Islet of Langerhans (tissue), 1 donor: Measurements from ENCODE around the gene MAP2.

ENCODE experiments used
- FAIRE-seq: peaks from one replicate; lab custom pipeline; 2011; peaks lifted over from hg19 to GRCh38; lab: Jason Lieb, UNC

The MAP2 gene

DNA sequence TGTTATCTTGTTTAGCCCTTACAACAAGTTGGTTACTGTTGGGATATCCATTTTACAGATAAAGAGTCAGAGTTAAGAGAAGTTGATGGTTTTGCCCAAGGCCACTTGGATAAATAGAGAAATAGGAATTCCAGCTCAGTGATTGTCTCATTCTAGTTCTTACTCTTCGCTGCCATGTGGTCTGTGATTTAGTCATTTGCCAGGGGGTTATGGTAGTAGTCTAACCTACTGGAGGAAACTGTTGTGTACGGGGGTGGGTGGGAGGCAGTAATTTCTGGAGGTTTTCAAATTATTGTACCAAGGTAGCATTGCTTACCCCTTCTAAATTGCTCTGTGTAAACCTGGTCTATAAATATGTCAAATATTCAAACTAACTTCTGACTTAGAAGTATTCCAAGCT is 110.4 kb downstream of the MAP2 start:
- no peak for FAIRE-seq

- FAIRE-seq = no peak
Observed at GRCh38 chr2:209536363-209536762, 112.5 kb downstream of the MAP2 start.

DNA sequence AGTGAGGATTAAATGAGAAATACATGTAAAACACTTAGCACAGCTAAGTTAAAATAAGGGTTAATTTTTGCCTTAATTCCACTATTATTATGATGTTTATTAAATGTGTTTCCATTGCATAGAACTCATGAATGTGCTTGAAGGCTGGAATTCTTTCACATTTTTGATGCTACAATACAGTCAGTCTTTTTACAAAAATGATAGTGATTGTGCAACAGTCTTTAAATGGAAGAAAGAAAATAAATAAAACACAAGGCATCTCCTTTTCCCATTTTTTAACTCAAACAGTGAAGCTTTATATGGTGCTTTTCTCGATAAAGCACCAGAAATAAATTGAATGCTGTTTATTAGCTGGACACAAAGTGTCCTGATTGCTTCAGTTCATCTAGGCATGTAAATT is 123.9 kb downstream of the MAP2 start:
- FAIRE-seq = no peak

DNA sequence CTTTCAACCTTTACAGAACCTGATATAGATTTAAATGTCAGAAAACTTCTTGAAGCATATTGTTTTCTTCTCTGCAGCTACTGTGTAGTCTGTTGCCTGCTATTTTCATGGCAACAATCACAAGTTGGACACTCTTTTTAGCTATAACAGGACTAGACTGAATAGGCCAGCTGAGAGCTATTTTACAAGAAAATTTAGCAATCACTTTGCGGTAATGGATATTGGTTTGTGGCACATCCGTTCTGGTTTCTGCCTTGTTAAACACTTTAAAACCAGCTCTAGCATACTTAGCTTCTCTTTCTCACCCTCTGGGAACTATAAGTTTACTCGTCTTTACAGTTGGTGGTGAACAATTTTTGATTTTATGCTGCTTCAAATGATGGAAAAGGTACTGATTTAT is 125.7 kb downstream of the MAP2 start:
- peak; percentile 45 for FAIRE-seq

DNA sequence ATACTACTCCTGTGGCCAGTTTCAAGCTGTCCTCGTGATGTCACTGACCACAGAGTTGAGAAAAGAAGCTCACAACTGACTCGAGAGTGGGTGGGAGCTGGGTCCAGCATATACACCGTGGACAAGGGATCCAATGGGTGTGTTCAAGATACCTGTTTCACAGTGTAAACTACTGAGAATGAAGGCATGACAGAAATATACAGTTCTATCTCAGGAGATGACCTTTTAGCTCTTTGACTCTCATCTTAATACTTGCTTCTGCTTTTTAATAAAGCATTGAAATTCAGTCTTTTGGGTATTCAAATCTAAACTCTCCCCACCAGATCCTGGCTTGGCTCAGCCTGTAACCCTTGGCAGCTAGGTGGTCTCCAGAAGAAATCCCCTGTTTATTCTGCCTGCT is 130.1 kb downstream of the MAP2 start:
- FAIRE-seq = no peak

- peak; percentile 98 for FAIRE-seq
Observed at GRCh38 chr2:209556354-209556961, 132.6 kb downstream of the MAP2 start.

- no peak for FAIRE-seq
Observed at GRCh38 chr2:209560911-209561310, 137.1 kb downstream of the MAP2 start.

DNA sequence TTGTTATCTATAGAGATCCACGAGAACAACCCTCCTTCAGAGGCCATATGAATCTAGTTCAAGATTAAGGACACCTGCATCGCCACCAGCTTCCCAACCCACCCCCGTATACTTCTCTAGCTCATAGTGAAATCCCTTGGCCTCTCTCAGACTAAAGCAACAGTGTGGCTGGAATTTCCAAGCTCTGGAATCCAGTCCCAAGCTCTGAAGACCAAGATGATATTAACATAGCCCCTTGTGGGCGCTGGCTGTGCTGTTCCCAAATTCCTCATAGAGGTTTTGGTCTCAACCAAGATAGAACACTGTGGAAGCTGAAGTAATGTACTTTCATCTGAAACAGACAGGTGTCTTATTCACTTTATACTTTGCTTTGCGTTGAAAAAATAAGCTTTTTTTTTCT is 139.6 kb downstream of the MAP2 start:
- no peak for FAIRE-seq

DNA sequence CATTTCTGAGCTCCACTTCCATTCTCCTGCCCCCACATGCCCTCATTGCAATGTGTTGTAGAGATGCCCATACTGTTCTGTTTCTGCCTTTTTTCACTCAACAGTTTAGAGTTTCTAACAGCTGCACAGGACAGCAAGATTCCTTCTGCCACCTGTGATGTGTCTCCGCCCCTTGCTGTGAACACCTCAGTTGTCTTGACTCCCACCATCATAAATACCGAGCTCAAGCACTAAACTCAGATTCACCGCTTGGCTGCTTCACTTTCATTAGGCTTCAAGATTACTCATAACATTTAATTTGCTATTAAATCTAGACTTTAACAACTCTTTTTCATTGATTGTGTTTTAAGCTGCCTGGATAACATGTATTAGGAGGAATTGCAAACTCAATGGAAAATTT is 141.0 kb downstream of the MAP2 start:
- peak; percentile 76 for FAIRE-seq

DNA sequence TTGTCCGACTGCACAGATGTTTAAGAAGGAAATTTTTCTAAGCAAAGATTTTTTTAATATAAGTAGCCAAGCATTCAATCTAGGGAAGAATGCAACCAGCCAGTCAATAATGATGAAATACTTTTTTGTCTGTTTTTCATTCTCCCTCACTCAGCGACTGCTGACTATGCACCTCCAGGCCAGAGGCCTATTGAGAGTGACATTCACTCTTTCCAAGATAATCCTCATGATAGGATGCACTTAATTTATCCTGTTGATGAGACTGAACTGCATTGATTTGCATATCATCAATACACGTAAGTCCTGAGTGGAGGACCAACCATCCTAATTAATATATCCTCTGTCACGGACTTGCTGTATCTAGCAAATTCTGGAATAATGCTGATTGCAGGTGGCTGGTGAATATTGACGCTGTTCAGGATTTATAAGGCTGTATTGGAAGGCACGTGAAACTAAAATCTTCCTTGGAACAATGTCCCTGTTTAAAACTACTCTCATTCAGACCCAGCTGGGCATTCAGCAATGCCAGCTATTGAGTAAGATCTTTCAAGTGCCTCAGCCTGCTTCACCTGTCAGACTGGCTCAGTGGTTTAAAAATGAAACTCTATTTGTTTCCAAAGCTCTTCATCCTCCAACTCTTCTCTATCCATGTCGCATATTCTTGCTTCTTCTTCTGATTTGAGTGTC is 142.2 kb downstream of the MAP2 start:
- peak; percentile 45 for FAIRE-seq

DNA sequence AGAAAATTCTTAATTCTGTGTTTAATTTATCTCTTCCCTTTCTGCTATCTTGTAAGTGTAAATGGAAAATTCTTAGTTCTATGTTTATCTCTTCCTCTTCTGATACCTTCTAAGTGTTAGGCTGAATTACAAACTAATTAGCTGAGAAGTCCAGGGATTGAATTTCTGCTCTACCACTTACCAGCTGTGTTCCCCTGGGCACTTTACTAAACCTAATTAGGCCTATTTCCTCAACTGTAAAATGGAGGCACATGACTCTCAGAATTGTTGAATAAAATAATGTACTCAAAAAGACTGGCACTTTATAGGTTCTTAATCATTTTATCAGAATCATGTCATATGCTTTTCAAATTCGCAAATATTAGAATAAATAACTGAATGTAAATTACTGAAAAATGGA is 146.3 kb downstream of the MAP2 start:
- peak; percentile 90 for FAIRE-seq

DNA sequence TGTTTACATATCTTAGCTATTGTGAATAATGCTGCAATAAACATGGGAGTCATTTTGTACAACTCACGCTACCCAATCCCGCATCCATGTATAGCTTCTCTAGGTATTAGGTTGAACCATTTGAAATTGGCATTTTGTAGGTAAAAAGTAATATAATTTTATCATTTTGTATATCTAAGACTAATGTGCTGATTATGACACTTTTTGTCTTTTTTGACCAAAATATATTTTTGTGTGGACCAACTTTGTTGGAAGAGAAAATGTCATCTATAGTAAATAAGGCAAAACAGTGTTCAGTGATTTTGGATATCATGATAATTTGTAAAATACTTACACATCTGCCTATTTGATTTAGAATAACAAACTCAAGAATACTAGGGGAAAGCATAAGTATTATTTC is 150.7 kb downstream of the MAP2 start:
- peak; percentile 75 for FAIRE-seq

DNA sequence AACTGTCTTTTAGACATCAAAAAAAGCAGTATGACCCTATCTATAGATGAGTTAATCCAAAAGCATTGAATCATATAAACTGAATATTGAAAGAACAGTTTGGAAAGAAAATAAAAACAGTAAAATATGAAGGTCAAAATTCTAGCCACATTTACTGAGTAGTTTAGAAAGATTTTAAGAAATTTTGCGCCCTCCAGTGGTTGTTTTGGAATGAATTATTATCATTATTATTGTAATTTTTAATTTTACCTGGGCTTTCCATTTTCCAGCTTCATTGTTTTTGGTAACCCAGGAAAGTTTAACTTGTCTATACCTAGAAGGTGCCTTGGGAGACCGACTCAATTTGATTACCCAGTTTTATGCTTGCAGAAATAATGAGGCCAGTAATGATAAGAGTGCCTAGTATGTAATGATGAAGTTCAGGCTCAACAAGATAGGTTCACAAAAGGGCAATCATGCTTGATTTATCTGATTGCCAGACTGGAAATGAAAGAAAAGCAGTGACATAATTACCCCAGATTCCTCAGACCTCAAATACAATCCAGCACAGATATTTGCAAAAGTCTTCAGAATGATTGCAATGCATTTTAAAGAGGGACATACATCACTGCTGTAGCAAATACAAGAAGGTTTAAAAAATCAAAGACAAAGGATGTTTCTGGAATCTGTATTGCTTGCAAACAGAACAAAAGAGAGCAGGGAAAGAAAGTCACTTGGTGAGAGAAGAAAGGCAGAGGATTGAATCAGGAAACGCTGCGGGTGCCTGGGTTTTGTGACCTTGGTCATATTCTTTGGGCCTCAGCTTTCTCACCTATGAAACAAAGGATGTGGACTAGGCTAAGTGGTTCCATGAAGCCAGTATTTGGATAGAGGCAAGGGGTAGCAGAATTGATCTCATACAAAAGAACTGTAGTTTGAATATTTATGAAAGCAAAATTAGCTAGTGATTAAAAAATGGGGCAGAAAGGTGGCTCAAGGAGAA is 153.8 kb downstream of the MAP2 start:
- peak; percentile 98 for FAIRE-seq

GRCh38 chr2:209578394-209579001 is 154.7 kb downstream of the MAP2 start:
- peak; percentile 69 for FAIRE-seq

DNA sequence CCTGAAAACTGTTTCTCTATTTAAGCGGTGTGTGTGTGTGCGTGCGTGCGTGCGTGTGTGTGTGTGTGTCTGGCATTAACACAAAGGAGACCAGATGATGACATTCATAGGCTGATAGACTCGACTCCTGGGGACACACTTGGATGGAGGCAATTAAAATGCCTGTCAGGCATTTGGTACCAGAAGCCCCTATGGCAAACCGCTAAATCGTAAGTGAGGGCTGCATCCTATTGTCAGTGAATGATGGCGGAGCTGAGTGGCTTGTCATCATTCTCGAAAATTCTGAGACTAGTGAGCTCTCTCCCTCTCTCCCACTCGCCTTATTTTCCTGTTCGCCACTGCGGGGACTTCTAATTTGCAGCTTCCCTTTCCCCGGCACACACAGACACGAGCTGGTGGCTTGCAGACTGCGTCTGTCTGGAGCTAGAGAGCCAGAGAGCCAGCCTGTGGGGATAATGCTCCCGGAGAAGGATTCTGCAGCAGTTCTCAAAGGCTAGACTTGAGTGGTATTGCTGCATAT is 155.4 kb downstream of the MAP2 start:
- FAIRE-seq = no peak

- peak; percentile 82 for FAIRE-seq
Observed at GRCh38 chr2:209581040-209581439, 157.2 kb downstream of the MAP2 start.

- FAIRE-seq = no peak
Observed at GRCh38 chr2:209582281-209582680, 158.4 kb downstream of the MAP2 start.

DNA sequence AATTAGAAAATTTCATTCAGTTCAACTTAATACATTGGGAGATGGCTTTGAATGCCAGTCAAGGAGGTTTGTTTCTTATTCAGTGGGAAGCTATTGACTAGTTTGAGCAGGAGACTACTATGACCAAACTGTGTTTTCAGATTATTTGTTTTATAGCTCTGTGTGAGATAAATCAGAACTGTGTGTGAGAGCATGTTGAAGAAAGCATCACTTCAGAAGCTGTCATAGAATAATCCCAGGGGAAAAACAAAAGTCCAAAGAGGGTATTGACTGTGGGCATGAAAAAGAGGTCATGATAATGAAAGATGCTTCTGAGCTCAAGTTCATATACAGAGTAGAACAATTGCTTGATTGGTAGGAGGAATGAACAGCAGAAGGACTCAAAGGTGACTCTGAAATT is 160.6 kb downstream of the MAP2 start:
- no peak for FAIRE-seq

DNA sequence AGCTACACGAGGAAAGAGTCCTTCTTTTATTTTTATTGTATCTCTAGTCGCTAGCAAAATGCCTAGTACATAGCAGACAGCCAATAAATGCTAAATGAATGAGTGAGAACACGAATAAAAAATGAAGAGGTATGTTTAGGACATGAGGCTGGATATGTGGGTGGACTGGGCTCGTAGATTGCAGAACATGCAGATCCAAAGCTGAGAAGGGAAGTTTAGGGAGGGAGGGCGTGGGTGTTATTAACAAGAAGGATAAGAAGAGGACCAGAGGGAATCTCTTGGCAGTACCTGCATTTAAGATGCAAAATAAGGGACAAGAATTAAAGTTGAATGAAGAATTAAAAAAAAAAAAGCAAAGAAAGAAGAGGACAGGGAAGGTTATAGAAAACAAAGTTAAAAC is 161.1 kb downstream of the MAP2 start:
- no peak for FAIRE-seq

DNA sequence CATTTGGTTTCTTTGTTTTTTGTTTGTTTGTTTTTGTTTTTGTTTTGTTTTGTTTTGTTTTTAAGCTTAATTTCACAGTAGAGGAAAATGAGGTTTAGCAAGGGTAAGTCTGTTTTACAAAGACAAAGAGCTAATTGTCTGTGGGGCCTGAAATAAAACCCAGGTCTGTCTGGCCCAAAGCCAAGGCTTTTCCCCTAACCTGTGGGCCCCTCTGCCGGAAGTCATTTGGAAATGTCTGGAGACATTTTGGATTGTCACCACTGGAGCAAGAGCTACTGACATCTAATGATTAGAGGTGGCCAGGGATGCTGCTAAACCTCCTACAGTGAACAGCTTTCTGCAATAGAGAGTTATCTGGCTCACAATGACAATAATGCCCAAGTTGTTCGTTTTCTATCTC is 167.2 kb downstream of the MAP2 start:
- no peak for FAIRE-seq

GRCh38 chr2:209592106-209592505 is 168.3 kb downstream of the MAP2 start:
- no peak for FAIRE-seq

DNA sequence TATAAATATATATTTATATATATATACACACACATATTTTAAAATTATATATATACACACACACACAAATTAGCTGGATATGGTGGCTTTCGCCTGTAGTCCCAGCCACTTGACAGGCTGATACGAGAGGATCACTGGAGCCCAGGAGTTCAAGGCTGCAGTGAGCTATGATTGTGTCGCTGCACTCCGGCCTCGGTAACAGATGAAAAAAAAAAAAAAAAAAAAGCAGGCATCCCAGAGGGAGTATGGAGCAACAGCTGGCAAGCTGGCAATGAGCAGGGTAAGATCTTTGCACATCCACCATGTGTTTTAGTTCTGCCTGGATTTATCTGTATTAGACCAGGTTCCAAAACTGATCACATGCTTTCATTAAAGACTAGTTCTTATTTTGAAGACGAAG is 170.1 kb downstream of the MAP2 start:
- FAIRE-seq = no peak
